K562 (cell line): ENCODE results near the gene DPH1. TPM values are rescaled to one million over a fixed set of nuclear protein-coding genes. Genes with fewer than 3 reads are reported as not detected.

Experiments
- HMG20B ChIP-seq: fragments of 250-450 bp; sonication (Bioruptor Pico); IDR thresholded peaks from 2 replicates; pipeline ENCODE4 v1.5.0; 2021; ENCODE audit warnings: mild to moderate bottlenecking
- NRF1 ChIP-seq, 2 experiments: fragments of 450-650 bp; IDR thresholded peaks in 1 of 2; conservative IDR thresholded peaks in 1 of 2; 2 replicates each; pipeline ENCODE4 v1.6.1; 2014; ENCODE audit warnings: mild to moderate bottlenecking in 2 of 2
- PPARD ChIP-seq: fragments of 250-450 bp; sonication (Bioruptor Pico); IDR thresholded peaks from 2 replicates; pipeline ENCODE4 v1.8.0; 2022; ENCODE audit warnings: inconsistent platforms, mild to moderate bottlenecking, moderate library complexity
- RBM22 ChIP-seq: fragments of 200-400 bp; formaldehyde crosslinking; IDR thresholded peaks from 2 replicates; pipeline ENCODE4 v1.6.1; 2018; ENCODE audit warnings: low read length, low read depth; ENCODE audit not compliant: poor library complexity, severe bottlenecking
- SMAD2 ChIP-seq: fragments of 150-350 bp; IDR thresholded peaks from 2 replicates; pipeline ENCODE4 v1.6.1; 2014; ENCODE audit warnings: low read depth, mild to moderate bottlenecking, low read length
- TGIF2 ChIP-seq: sonication (generic); formaldehyde crosslinking; IDR thresholded peaks from 2 replicates; pipeline ENCODE4 v1.8.1; 2022; ENCODE audit warnings: mild to moderate bottlenecking, missing genetic modification reagents, moderate library complexity
- ZNF507 ChIP-seq: conservative IDR thresholded peaks from 2 replicates; pipeline ENCODE4 v1.6.1; 2017; ENCODE audit warnings: missing genetic modification characterization, missing compliant biosample characterization
- ZNF586 ChIP-seq: fragments of 450-650 bp; formaldehyde crosslinking; conservative IDR thresholded peaks from 2 replicates; pipeline ENCODE4 v1.4.0; 2020; ENCODE audit warnings: mild to moderate bottlenecking, moderate library complexity
- polyA plus RNA-seq, 8 experiments: library from polyadenylated mRNA; depleted of rRNA in 4 of 8; stranded (reverse) in 5 of 8; unstranded in 3 of 8; fragments of >200 nt; fragmentation: Nextera tagmentation in 2 of 8; fragmentation: Illumina TruSeq in 1 of 8; extraction: Ambion mirVana in 2 of 8; extraction: Trizol in 1 of 8; gene quantifications; 2 replicates each; pipeline versions ENCODE4 v1.2.1 to v1.2.3, GENCODE V29; 2011 to 2014; ENCODE audit warnings: inconsistent platforms in 1 of 8, missing spikeins in 1 of 8
- total RNA-seq, 7 experiments: library from RNA; depleted of rRNA in 6 of 7; stranded (reverse); fragments of >200 nt in 6 of 7; fragmentation: Illumina TruSeq in 2 of 7; extraction: Trizol in 2 of 7; gene quantifications; 2 replicates each; pipeline versions ENCODE4 v1.2.1 to v1.2.3, GENCODE V29; 2011 to 2021; ENCODE audit warnings: low replicate concordance in 1 of 7
- TF ChIP-seq, protein P1 (sequence below): fragments of 450-650 bp; IDR thresholded peaks from 2 replicates; pipeline ENCODE4 v1.6.1; 2016; ENCODE audit warnings: mild to moderate bottlenecking, moderate library complexity
- TF ChIP-seq, protein P2 (sequence below): fragments of 150-350 bp; conservative IDR thresholded peaks from 2 replicates; pipeline ENCODE4 v1.6.1; 2014; ENCODE audit warnings: low read length
- TF ChIP-seq, protein P3 (sequence below): fragments of 250-450 bp; sonication (Bioruptor Pico); IDR thresholded peaks from 2 replicates; pipeline ENCODE4 v1.8.0; 2021; ENCODE audit warnings: mild to moderate bottlenecking, moderate library complexity

DPH1 gene
- total and polyA plus RNA-seq, 9 of the 15 experiments (the other 6 are each of a cell fraction or from before 2014, with no cell fraction given) = 0.42 to 40.6 (median 20.2) TPM

DNA sequence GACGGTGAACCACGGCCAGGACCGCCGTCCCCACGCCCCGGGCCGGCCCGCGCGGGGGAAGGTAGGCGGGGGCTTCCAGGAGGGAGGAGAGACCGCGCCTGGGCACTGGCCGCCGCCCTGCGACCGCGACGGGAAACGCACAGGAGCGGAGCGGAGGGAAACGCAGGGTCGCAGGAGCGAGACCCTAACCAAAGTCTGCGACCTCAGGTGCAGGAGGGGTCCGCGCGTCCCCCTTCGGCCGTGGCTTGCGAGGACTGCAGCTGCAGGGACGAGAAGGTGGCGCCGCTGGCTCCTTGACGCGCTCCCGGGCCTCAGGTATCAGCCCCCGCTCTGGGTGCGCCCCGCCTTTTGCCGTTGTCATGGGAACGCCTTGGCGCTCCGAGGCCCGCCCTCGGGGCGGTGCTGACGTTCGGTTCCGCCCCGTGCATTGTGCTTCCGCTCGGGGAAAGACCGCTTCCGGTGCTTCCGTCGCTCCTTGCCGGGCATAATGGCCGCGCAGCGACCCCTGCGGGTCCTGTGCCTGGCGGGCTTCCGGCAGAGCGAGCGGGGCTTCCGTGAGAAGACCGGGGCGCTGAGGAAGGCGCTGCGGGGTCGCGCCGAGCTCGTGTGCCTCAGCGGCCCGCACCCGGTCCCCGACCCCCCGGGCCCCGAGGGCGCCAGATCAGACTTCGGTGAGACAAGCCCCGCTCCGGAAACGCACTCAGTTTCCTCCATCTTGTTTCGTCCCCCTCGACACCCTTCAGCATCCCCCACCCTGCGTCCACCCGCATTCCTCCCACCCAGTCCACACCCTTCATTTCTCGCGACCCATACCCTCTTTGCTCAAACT lies 11.8 kb downstream of the DPH1 start, which contains the start of gene OVCA2 (continued):
- TF ChIP-seq, protein P1, sequence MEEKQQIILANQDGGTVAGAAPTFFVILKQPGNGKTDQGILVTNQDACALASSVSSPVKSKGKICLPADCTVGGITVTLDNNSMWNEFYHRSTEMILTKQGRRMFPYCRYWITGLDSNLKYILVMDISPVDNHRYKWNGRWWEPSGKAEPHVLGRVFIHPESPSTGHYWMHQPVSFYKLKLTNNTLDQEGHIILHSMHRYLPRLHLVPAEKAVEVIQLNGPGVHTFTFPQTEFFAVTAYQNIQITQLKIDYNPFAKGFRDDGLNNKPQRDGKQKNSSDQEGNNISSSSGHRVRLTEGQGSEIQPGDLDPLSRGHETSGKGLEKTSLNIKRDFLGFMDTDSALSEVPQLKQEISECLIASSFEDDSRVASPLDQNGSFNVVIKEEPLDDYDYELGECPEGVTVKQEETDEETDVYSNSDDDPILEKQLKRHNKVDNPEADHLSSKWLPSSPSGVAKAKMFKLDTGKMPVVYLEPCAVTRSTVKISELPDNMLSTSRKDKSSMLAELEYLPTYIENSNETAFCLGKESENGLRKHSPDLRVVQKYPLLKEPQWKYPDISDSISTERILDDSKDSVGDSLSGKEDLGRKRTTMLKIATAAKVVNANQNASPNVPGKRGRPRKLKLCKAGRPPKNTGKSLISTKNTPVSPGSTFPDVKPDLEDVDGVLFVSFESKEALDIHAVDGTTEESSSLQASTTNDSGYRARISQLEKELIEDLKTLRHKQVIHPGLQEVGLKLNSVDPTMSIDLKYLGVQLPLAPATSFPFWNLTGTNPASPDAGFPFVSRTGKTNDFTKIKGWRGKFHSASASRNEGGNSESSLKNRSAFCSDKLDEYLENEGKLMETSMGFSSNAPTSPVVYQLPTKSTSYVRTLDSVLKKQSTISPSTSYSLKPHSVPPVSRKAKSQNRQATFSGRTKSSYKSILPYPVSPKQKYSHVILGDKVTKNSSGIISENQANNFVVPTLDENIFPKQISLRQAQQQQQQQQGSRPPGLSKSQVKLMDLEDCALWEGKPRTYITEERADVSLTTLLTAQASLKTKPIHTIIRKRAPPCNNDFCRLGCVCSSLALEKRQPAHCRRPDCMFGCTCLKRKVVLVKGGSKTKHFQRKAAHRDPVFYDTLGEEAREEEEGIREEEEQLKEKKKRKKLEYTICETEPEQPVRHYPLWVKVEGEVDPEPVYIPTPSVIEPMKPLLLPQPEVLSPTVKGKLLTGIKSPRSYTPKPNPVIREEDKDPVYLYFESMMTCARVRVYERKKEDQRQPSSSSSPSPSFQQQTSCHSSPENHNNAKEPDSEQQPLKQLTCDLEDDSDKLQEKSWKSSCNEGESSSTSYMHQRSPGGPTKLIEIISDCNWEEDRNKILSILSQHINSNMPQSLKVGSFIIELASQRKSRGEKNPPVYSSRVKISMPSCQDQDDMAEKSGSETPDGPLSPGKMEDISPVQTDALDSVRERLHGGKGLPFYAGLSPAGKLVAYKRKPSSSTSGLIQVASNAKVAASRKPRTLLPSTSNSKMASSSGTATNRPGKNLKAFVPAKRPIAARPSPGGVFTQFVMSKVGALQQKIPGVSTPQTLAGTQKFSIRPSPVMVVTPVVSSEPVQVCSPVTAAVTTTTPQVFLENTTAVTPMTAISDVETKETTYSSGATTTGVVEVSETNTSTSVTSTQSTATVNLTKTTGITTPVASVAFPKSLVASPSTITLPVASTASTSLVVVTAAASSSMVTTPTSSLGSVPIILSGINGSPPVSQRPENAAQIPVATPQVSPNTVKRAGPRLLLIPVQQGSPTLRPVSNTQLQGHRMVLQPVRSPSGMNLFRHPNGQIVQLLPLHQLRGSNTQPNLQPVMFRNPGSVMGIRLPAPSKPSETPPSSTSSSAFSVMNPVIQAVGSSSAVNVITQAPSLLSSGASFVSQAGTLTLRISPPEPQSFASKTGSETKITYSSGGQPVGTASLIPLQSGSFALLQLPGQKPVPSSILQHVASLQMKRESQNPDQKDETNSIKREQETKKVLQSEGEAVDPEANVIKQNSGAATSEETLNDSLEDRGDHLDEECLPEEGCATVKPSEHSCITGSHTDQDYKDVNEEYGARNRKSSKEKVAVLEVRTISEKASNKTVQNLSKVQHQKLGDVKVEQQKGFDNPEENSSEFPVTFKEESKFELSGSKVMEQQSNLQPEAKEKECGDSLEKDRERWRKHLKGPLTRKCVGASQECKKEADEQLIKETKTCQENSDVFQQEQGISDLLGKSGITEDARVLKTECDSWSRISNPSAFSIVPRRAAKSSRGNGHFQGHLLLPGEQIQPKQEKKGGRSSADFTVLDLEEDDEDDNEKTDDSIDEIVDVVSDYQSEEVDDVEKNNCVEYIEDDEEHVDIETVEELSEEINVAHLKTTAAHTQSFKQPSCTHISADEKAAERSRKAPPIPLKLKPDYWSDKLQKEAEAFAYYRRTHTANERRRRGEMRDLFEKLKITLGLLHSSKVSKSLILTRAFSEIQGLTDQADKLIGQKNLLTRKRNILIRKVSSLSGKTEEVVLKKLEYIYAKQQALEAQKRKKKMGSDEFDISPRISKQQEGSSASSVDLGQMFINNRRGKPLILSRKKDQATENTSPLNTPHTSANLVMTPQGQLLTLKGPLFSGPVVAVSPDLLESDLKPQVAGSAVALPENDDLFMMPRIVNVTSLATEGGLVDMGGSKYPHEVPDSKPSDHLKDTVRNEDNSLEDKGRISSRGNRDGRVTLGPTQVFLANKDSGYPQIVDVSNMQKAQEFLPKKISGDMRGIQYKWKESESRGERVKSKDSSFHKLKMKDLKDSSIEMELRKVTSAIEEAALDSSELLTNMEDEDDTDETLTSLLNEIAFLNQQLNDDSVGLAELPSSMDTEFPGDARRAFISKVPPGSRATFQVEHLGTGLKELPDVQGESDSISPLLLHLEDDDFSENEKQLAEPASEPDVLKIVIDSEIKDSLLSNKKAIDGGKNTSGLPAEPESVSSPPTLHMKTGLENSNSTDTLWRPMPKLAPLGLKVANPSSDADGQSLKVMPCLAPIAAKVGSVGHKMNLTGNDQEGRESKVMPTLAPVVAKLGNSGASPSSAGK = no peak
- TF ChIP-seq TGIF2 (CRISPR knock-in tag) = no peak
- peak; percentile 93 for TF ChIP-seq RBM22
- TF ChIP-seq NRF1 (conservative IDR thresholded peaks at IDR 0.05 in 1 of 2, IDR thresholded peaks at IDR 0.05 in 1 of 2) = peak; percentile 43 to 64; a peak in 3 of 4 replicates
- TF ChIP-seq, protein P2, sequence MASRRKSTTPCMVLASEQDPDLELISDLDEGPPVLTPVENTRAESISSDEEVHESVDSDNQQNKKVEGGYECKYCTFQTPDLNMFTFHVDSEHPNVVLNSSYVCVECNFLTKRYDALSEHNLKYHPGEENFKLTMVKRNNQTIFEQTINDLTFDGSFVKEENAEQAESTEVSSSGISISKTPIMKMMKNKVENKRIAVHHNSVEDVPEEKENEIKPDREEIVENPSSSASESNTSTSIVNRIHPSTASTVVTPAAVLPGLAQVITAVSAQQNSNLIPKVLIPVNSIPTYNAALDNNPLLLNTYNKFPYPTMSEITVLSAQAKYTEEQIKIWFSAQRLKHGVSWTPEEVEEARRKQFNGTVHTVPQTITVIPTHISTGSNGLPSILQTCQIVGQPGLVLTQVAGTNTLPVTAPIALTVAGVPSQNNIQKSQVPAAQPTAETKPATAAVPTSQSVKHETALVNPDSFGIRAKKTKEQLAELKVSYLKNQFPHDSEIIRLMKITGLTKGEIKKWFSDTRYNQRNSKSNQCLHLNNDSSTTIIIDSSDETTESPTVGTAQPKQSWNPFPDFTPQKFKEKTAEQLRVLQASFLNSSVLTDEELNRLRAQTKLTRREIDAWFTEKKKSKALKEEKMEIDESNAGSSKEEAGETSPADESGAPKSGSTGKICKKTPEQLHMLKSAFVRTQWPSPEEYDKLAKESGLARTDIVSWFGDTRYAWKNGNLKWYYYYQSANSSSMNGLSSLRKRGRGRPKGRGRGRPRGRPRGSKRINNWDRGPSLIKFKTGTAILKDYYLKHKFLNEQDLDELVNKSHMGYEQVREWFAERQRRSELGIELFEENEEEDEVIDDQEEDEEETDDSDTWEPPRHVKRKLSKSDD = no peak
- TF ChIP-seq PPARD (CRISPR knock-in tag) = no peak
- TF ChIP-seq, protein P3, sequence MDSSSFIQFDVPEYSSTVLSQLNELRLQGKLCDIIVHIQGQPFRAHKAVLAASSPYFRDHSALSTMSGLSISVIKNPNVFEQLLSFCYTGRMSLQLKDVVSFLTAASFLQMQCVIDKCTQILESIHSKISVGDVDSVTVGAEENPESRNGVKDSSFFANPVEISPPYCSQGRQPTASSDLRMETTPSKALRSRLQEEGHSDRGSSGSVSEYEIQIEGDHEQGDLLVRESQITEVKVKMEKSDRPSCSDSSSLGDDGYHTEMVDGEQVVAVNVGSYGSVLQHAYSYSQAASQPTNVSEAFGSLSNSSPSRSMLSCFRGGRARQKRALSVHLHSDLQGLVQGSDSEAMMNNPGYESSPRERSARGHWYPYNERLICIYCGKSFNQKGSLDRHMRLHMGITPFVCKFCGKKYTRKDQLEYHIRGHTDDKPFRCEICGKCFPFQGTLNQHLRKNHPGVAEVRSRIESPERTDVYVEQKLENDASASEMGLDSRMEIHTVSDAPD (CRISPR knock-in tag) = no peak
- no peak for TF ChIP-seq SMAD2
- TF ChIP-seq HMG20B (CRISPR knock-in tag) = no peak
- no peak for TF ChIP-seq ZNF586 (CRISPR knock-in tag)
- no peak for TF ChIP-seq ZNF507
